ENCODE results near the gene UBE2O.

- TF ChIP-seq CTCF (IDR thresholded peaks at IDR 0.05) = no peak
- TF ChIP-seq POLR2A (IDR thresholded peaks at IDR 0.05) = no peak
These were observed 12.1 kb downstream of the UBE2O start for GRCh38 chr17:76440751-76441362.

All from lower leg skin (tissue), 3 donors.